NCI-H524 (cell line): ENCODE results near the gene G0S2.

ENCODE experiments used
- DNase-seq, 2 experiments: peaks; one replicate each; lab custom pipeline; 2025; lab: John Stamatoyannopoulos, UW

Gene G0S2

DNA sequence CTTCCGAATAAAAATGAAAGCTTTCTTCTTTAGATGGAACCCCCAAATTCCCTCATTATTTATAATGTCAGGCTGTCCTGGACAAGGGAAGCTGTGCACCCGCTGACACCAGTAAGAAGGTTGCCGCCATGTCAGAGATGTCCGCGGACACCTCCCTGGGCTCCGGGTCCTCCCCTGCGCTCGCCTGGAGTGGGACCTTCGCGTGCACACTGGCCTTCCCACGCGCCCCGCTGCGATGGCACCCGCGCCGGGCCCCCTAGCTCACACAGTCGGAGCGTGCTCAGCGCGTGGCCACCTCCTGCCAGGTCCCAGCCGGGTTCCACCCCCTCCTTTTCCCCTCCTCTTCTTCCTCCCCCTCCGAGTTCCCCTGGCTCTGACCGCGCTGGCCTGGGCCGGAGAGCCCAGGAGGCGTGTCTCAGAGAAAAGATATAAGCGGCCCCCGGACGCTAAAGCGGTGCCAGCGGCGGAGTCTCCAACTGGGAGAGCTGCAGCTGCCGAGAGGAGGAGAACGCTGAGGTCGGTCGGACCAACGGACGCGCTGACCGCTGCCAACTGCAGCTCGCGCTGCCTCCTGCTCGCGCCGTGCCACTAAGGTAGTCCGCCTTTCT lies at the start of gene G0S2:
G0S2 (plus strand) TSS at position 456 of the 608 bp plus-strand sequence. CDS start 273 bp downstream, outside the sequence.
- peak; percentile 31 to 59 for DNase-seq

DNA sequence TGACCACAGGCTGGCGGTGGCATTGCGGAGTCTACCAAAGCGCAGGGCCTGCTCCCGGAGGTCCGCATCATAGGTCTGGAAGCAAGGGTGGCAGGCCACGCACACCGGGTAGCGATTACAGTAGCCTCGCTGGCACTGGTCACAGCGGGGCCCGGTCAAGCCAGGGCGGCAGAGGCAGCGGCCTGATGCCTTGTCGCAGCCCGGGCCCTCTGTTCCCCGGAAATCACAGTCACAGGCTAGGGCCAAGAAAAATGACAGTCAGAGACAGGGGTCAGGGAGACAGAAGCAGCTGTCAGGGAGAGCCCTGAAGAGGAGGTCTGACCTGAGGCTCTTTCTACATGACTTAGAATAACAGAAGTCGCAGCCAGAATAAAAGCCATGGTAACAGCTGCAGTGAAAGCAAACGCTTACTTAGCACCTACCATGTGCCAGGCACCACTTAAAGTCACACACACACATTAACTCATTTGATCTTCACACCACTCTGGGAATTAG lies 49.4 kb upstream of the G0S2 start:
- peak in 1 of 2 experiments; percentile 62 for DNase-seq

GRCh38 chr1:209626346-209627026 lies 48.7 kb upstream of the G0S2 start:
- DNase-seq = no peak

DNA sequence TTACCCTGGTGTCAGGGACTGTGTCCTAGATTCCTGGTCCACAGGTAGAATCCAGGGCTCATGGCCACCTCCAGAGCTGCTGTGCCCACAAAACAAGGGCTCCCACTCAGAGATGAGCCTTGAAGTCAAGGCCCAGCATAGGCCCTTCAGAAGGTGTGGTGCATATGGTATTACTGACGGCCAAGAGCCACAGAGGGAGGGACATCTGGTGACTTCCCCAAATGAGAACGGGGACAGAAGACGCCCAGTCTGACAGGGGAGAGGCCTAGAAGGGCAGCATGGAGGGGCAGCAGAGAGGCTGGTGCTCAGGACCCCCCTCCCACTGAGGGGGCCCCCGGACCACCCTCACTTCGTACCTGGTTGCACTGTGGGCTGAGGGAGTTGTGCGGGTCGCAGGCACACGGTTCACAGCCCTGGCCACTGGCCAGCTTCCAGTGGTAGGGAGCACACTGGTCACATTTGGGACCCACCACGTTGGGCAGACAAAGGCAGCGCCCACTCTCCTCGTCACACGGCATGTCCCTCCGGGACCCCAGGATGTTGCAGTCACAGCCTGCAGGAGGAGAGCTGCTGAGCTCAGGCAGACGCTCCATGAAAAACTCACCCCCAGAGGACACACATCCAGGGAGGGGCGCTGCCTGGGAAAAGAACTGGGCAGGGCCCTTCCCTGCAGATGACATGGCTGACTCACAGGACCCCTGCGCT lies 48.0 kb upstream of the G0S2 start:
- DNase-seq = peak; percentile 43 to 77

DNA sequence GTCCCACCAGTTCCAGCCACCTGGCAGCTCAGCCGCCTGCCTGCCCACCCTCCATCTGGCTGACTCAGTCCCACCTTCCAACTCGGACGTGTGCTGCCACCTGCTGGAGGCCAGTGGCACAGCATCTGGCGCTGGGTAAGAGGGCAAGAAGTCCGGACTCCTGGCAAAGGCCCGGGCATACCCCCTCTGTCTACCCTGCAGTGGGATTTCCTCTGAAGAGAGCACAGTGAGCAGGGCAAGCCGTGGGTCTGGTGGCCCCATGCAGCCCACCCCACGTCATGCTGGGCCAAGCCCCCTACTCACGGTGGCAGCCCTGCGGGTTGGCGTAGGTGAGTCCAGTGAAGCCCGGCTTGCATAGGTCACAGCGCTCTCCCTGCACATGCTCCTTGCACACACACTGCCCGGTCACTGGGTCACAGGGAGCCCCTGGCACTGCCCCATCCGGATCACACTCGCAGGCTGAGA lies 47.4 kb upstream of the G0S2 start:
- peak; percentile 78 to 89 for DNase-seq

GRCh38 chr1:209628618-209629299 lies 46.5 kb upstream of the G0S2 start:
- DNase-seq = no peak

- DNase-seq = no peak
Measured at GRCh38 chr1:209629621-209630382, 45.4 kb upstream of the G0S2 start.

DNA sequence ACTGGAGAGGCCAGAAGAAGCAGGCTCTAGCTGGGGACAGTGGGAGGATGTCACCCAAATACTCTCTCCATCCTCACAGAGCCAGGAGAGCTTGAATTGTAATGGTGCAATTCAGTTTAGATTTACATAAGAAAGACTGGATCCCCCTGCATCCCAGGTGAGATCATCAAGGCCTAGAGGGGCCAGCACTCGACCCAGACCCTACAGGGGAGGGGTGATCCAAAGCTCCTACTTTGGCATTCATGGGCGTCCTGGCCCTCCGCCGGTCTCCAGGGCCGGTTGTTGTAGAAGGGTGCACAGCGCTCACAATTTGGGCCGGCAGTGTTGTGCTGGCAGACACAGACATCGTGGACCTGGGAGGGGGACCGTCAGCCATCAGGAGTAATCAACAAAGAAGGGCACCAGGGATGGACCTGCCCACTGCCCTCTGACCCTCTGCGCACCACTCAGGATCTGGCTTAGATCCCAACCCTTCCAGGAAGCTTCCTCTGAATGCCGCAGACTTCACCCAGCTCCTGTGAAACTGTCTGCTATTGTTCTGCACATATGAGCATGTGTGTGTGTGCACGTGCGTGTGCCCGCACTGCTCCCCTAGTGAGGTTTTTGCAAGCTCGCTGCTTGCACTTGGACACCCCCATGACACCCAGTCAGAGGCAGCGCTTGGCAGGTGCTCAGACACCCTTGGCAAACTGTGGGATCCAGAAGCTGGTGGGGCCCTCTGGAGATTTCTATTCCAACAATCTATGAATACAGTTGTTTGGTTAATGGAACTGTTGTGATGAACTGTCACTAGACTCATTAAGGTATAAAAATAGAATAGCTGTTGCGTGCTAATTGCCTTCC lies 44.6 kb upstream of the G0S2 start:
- no peak for DNase-seq

DNA sequence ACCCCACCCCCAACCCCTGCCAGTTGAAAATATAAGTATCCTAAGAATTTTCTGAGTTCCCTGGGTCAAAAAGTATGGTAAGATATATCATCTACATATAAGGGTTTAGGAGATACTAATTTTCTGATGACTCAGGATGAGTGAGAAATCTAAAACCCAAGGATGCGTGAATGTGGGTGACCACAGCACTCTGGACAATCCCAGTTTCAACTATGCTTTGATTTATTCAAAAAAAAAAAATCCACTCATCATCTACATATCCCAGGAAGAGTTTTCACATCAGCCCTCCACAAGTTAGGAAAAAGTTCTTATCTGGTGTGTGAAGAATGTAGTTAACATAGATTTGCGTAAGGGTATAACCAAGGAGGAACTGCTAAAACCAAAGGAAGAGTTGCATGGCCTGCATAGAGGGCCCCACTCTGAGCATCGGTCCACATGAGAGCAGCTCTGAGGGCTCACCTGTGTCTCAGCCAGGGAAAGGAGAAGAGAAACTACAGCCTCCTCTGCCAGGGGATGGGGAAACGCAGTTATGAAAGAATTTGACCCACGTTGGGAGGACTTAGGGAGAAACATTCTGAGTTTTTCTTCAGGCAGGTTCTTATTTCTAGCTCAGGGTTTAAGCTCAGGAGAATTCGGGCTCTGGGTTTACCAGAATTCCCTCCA lies 41.7 kb upstream of the G0S2 start:
- no peak for DNase-seq

DNA sequence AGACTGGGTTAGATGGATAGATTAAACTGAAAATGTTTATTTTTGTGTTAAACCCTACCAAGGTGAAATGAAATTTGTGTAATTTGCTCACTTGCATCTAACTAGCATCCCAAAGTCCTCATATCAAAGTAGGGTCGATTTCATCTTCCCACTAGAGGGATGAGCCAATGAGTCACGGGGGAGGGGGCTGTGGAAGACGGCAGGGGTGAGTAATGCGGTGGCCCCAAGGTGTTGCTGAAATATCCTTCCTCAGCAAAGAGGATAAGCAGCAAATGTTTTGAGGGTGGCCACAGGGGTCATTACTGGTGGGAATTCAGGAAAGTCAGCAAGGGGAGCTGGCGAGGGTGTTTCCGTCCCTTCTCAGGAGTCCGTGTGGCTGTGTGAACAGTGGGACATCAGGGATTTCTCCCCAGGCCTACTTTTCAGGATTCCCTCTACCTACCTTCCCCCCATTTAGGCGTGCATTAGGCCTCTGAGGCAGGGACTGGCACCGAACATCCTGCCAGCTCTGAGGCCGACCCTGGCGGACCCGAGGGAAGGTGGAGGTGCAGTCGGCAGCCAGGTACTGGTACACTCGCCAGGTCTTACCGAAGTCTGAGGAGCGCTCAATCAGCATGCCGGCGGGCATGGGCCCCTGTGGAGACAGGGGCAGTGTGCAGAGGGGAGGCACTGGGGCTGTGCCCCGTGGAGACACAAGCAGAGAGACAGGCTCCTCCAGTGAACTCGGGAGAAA lies 41.0 kb upstream of the G0S2 start:
- DNase-seq = no peak

- DNase-seq = no peak
Measured at GRCh38 chr1:209635850-209636249, 39.4 kb upstream of the G0S2 start.

GRCh38 chr1:209641832-209642172 lies 33.4 kb upstream of the G0S2 start:
- no peak for DNase-seq

GRCh38 chr1:209642816-209643215 lies 32.4 kb upstream of the G0S2 start:
- no peak for DNase-seq

DNA sequence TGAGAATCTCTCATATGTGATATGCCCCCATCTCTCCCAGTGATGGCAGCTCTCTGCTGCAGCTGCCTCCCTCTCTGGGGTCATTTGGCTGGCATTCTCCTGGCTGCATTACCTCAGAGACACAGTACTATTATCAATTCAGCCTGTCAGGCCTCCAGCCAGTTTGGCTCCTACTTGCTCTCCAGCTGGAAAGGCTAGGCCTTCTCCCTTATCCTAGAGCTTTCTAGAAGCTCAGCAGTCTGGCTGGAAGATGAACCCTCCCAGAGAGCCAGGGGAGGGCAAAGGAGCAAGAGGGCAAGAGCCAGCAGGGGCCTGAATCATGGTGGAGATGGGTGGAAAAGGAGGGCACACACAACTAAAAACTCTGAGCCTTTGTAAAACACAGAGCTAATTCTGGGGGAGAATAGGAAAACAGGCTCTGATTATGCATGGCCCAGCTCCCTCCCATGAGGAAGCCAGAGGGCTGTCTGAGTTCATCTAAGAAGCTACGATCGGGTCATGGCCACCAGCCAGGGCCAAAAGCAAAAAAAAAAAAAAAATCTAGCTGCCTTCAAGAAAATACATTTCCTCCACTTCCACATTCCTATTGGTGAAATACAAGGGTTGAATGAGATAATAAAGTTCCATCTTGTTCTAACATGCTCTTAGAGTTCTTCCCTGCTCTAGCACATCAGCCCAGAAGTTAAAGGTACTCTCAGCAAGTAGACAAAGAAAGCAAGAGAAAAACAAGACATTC lies 31.8 kb upstream of the G0S2 start:
- no peak for DNase-seq

DNA sequence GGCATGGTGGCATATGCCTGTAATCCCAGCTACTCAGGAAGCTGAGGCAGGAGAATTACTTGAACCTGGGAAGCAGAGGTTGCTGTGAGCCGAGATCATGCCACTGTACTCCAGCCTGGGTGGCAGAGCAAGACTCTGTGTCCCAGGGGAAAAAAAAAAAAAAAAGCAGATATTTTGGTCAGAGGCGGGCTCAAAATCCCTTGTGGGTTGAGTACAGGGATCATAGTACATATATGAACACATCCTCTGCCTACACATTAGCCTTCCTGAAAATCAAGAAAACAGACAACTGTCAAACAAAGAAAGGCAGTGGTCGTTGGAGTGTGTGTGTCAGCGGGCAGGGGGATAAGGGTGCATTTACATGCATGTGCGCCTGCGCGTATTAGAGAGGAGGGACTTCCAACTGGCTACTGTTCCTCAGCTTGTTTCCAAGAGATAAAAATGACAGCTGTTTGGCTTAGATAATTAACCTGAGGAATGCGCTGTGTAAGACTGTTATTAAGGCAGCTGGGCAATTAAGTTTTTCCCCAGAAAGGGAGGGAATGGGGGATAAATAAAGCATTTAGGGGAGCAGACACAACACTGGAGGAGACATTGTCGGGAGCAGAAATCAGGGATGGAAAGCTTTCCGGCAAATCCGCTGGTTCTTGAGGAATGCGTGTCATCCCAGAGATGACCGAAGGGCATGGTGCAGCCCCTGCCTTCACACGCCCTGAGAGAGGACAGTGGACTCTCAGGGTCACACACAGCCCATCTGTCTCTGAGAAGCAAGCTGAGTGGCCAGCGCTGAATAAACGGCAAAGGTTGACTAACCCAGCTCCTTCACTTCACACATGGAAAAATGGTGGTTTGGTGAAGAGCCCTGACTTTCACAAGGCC lies 29.4 kb upstream of the G0S2 start:
- DNase-seq = peak; percentile 62 to 91

DNA sequence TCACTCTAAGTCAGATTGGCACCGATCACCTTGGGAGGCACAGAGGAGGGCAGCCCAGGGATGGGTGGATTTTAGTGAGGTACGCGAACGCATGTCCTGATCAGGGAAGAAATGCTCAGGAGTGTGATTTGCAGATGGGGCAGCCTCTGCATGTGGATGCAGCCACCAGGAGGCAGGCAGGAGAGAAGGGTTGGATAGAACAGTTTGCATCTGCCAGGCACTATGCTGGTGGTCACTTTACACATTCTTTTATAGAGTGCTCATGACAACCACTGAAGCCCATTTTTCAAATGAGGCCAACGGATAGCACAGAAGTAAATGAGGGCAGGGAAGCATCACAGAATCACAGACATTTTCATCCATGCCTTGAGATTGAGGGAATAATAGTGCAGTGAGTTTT lies 28.7 kb upstream of the G0S2 start:
- no peak for DNase-seq

GRCh38 chr1:209647156-209647555 lies 28.1 kb upstream of the G0S2 start:
- DNase-seq = no peak

DNA sequence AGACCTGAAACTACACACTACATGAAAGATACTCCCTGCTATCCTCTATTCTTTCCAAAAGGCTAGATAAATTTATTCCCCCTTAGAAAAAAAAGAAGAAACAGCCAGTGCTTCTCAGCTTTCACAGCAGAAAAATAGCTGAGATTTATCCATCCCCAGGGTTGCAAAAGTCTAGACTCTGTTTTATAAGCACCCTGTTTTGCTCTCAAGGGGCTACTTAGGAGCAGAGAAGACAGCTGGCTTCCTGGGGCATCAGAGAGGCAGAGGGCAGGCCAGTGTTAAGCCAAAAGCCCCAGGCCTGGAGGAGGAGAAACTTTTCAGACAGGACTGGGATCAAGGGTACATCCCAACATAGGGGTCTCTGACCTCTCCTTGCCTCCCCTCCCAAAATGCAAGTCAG lies 26.9 kb upstream of the G0S2 start:
- DNase-seq = peak in 1 of 2 experiments; percentile 75
